ENCODE measurements around the gene TIMM13.

DNA sequence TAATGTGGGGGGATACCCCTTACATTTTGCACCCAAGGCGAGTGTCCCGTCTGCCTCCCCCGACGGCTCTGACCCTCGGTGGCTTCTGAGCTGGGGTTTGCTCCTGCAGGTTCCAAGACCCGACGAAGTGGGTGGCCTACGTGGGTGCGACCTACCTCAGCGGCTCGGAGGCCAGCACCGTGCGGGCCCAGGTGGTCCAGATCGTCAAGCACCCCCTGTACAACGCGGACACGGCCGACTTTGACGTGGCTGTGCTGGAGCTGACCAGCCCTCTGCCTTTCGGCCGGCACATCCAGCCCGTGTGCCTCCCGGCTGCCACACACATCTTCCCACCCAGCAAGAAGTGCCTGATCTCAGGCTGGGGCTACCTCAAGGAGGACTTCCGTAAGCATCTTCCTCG, 19.1 kb downstream of the TIMM13 start:
- no peak for TF ChIP-seq CTCF (IDR thresholded peaks at IDR 0.05; ENCODE audit: insufficient read depth, low read length, poor library complexity, severe bottlenecking)
- TF ChIP-seq EZH2phosphoT487 (conservative IDR thresholded peaks at IDR 0.05; ENCODE audit: low read length) = no peak

All from SU-DHL-6 (cell line).